GM19043 (cell line): ENCODE measurements around the gene RGL1.

ENCODE experiments used
- ATAC-seq: cut with Tn5 transposase; IDR thresholded peaks from one replicate; pipeline ENCODE4 v1.9.1; 2021; ENCODE audit warnings: low read depth; ENCODE audit not compliant: unreplicated experiment

RGL1 gene

DNA sequence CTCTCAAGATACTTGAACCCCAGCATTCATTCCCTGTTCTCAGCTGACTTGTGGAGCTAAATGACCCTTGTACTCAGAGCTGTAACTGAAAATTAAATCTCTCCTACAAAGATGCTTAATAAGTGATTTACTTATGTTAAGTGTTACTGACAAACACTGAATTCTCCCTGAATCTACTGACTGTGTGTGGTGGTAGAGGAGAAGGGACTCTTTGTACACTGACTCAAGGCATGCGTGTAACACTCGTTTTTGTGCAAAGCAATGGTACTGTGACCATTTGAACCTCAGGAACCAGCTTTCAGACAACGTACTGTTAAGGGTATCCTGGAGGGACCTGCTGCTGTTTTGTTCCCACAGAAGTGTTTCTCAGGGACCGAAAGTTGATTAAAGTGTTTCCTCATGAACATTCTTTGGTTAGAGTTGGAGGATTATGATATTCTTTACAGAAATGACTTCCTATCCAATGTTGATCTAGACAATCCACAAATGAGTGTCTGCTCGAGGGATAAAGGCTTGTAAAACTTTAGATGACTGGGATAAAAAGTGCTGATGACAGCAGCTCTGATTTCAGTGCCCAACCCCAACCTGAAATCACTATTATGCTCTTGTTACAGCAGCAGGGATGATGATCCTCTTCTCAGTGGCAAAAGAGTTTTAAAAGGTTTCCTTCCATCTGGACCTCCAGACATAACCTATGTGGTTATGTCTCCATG, 12.8 kb downstream of the RGL1 start:
- no peak for ATAC-seq

DNA sequence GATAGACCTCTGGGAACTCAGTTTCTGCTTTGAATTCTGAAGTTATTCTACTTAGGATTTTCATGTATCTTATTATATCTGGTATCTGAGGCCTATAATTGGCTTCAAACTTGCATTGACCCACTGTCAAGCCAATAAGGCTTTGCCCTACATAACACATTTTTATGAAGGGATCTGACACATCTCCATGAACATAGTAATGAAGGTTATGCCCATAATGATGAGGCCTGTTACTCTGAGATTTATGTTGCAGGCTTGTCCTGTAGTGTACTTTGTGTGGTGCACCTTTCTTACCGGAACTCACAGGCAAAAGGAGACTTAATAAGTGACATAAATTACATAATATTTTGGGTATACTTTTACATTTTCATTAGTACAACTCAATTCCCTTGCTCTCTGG, 14.1 kb downstream of the RGL1 start:
- ATAC-seq = no peak

DNA sequence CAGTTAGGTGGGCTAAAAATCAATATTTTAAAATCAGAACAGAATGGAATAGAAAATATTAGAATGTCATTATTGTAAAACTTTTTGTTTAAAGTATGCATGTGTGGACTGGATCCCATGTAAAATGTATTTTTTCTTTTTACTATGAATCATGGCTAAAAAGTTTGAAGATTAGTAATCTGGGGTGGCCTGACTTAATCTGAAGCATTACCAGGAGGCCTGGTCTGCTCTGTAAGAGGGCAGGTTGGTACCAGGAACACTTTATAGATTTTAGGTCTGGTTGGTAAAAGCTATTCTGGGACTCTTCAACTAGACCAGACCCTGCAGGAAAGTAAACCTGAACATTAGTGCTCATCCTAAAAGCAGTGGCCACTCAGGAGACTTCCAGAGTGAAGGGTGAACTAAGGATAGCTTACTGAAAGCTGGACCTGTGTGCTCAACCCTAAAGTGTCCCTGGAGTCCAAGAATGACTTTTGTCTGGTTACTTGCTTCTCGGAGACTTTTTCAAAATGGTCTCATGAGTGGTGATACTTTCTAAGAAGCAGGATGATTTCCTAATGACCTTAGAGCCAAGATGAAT, 16.5 kb downstream of the RGL1 start:
- ATAC-seq = no peak

- no peak for ATAC-seq
These were observed 17.1 kb downstream of the RGL1 start for GRCh38 chr1:183821889-183822611.

- no peak for ATAC-seq
These were observed 19.4 kb downstream of the RGL1 start for GRCh38 chr1:183824291-183824690.

DNA sequence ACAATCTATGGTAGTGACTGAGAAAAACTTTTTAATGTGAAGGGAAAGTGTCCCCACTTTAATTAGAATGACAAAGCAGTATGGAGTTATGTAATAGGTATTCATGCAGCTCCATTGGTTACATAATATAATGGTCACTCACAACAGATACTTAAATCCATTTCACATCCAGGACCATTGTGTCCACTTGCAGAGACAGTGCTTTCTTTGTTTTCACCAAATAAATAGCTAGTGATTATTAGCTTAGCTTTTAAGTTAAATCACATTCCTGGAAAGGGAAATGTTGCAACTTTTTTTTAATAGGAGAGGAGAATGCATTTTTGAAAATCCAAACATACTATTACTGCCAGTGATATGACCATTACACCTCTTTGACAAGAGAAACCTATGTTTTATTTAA, 22.9 kb downstream of the RGL1 start:
- ATAC-seq = no peak

GRCh38 chr1:183830389-183830788, 25.5 kb downstream of the RGL1 start:
- no peak for ATAC-seq

DNA sequence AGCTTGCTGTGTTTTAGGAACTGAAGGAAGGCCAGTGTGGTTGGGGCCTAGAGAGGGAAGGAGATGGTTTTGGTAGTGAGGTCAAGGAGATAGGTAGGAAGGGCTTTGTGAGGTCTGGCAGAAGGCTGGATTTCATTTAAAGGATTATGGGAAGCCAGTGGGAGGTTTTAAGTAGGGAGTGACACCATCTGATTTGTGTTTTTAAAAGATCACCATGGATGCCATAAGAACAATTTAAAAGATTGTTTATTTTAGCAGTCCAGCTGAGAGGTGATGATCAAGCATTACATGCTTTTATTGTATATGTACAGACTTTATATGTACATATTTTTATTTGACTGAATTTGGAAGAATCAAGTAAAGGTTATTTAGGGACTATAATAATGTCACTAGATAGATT, 26.4 kb downstream of the RGL1 start:
- no peak for ATAC-seq

DNA sequence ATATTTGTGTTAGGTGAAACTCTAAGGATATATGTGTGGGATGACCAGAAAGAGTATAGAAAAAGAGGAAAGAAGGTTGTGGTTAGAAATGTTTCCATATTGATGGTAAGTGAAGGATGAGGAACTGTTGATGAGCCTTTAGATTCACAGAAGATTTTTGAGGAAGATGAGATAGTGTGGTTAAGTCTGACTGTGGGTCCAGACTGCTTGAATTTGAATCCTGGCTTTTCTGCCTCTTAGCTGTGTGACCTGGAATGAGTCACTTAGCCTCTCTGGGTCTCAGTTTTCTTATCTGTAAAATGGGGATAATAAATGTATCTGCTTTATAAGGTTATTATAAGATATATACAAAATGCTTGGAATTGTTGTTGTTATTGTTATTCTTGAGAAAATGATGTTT, 27.5 kb downstream of the RGL1 start:
- ATAC-seq = no peak

DNA sequence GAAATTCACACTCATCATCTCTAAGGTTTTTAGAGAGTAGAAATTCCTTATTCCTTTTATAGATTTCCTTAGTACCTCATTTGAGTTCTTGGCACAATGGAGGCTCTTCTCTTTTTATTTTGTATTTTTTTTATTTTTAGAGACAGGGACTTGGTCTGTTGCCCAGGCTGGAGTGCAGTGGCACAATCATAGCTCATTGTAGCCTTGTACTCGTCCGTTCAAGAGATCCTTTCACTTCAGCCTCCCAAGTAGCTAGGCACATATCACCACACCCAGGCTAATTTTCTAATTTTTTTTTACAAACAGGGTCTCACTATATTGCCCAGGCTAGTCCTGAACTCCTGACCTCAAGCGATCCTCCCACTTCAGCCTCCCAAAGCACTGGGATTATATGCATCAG, 29.6 kb downstream of the RGL1 start:
- ATAC-seq = no peak

DNA sequence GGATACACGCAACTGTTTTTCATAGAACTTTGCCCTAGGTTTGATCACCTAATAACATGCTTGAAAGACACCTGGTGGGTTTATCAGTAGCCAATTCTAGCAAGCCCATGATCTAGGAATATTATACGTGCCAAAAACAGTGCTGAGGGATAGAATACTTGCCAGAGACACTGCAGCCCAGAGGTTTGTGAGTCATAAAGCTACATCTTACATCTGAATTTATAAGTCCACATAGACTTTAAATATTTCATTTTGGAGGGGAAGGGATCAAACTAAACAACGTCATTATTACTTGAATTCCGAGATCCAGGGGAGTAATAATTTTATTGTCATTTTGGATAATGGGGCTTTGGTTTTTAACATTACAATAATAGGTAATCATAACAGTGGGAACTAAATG, 31.7 kb downstream of the RGL1 start:
- ATAC-seq = no peak

DNA sequence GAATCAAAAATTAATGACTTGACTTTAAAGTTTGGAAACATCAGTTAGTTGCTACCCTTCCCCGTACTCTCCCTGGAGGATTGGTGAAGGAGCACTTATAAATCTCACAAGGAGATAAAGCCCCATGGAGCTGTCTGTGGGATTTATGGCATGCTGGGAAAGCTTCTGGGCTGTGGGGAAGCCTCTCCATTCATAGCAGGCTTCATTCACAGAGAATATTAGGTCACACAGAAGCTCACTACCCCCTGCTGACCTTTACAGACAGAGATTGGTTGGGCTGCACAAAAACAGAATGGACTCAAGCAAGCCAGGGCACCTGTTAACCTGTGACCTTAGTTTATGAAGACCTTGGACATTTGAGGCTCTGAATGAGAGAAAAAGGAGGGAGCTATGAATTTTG, 32.1 kb downstream of the RGL1 start:
- no peak for ATAC-seq

DNA sequence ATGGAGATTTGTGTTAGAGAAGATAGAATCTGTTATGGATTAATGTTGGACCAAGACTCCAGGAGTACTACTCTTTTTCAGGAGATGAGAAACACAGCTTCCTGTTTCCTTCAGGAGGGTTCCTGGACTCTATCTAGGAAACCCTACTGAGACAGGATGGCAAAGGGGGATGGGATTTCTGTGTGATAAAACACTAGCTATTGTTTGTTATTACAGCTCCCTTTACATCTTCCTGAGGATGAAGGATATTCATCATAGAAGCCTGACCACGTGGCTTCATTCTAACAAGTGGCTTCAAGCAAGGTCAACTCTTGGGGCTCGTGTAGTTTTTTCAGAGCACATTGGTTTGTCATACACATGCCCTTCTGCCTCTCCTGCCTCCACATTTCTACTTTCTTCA, 33.3 kb downstream of the RGL1 start:
- ATAC-seq = no peak

DNA sequence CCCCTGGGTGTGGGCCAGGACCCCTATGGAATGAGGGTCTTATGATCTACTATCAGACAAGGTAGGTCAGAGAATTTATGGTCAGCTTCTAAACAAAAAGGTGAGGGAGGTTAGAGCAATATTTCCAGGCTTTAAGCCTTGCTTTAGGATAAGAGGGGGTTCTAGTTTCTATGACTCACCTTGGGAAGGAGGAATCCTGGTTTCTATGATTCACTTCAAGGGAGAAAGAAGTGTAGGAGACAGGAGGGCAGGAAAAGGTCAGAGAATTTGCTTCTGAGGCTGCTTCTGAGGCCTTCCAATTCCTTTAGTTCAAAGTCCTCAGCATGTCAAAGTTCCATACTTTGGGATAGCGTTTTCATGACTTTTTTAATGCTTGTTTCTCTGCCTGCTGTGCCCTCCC, 35.2 kb downstream of the RGL1 start:
- ATAC-seq = no peak

DNA sequence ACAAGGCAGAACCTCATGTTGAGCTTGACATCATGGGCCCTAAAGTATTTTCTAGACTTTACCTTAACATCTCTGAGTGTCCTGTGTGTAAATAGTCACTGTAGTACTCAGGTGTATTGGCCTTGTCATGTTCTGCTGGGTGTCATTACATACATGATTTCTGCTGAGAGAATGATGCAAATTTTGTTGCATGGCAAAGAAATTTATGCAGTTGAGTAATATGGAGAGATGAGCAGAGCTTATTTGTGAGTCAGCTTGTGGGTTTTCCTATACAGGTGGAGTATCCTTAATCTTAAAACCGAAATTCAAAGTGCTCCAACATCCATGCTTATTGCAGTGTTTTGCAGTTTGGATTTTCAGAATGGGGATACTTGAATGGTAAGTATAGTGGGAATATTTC, 36.6 kb downstream of the RGL1 start:
- peak; percentile 39 for ATAC-seq

DNA sequence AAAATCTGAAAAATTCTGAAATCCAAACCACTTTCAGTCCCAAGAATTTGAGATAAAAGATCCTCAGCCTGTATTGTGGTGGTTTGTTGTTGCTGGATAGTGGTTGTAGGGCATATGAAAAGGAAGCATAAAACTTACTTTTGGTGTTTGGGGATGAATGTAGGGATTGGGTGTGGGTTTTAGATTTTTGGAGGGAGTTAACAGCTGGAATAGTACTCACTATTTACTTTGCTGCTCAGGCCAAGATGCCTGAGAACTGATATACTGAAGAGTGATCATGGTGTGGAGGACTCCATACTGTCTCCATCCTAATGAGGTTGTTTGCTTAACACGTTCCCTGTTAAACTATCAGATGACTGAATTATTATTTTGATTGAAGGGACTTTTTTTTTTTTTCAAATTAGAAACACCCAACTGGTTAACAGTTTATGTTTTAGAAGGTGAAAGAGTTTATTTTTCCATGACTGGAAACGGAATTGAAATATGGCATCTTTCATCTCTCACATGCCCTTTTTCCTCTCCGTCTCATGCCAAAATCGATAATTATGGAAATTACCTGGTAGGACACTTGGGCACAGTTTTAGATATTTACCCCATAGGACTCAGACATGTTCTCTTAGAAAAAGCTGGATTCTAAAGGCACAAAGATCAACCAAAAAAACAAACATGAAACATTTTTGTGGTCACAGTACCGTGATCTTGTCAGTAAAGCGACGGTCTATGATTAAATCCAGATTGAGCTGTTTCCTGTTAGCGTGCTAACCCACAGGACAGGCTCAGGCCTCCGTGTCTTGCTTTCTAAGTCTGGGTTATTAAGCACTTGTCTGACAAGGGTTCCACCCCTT, 37.3 kb downstream of the RGL1 start:
- peak; percentile 85 for ATAC-seq

- peak; percentile 35 for ATAC-seq
These were observed 37.9 kb downstream of the RGL1 start for GRCh38 chr1:183842795-183843144.

DNA sequence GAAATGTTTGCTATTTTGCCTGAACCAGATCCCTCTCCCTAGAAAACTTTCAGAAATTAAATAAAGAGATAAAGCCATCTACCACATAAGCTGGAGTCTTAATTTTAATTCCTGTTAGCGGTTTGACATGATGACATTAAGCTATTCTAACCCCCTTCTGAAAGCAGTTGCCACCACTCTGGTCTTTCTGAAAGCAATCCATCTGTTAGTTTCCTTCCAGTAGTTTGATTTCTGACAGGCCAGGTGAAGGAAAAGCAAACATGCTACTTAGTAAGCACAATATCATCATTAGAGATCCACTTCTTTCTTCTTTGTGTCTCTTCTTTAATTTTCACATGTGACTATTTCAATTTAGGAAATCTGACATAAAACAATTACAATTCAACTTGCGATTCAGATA, 39.9 kb downstream of the RGL1 start:
- ATAC-seq = no peak

- ATAC-seq = no peak
These were observed 40.8 kb downstream of the RGL1 start for GRCh38 chr1:183845681-183846080.

DNA sequence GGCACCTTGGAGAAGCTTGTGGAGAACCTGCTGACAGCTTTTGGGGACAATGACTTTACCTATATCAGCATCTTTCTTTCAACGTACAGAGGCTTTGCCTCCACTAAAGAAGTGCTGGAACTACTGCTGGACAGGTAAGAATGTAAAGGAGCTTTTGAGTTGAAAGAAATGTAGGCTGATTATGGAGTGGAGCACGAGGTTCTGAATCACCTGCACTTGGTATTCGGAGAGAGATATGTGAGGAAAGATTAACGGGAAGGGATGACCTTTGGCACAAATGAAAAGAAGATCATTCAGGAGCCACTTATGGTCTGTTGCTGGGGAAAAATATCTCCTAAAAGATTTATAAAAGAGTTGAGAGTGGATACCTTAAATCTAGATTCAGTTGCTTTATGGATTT, 42.7 kb downstream of the RGL1 start:
- ATAC-seq = no peak

DNA sequence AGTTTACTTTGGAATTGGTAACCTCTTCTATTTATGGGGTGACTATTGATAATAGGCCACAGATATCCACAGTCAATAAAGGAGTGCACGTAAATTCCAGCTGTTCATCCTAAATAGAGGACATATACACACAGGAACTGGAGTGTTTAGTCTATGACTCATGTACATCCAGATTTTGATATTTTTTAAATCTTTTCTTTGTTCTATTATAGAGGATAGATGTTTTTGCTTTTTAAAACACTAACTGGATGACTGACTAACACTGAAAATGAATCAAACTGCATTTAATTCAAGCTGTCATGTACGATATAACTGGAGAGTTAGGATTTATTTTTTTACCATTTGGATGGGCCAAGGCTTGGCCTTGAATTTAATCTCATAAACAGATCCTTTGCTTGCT, 45.9 kb downstream of the RGL1 start:
- no peak for ATAC-seq
